ENCODE results near the gene CHERP.
"Not testable (repeated sequence)": the region's sequence is repeated elsewhere in the genome, so short reads cannot be mapped to it uniquely, and the experiment has no call there.

Gene CHERP

GRCh38 chr19:16576690-16577530 is 34.7 kb upstream of the CHERP start:
- no peak for DNase-seq

- DNase-seq, result no peak
Observed at GRCh38 chr19:16575861-16576689, 33.8 kb upstream of the CHERP start.

GRCh38 chr19:16575282-16575681 is 33.0 kb upstream of the CHERP start:
- no peak for DNase-seq

DNA sequence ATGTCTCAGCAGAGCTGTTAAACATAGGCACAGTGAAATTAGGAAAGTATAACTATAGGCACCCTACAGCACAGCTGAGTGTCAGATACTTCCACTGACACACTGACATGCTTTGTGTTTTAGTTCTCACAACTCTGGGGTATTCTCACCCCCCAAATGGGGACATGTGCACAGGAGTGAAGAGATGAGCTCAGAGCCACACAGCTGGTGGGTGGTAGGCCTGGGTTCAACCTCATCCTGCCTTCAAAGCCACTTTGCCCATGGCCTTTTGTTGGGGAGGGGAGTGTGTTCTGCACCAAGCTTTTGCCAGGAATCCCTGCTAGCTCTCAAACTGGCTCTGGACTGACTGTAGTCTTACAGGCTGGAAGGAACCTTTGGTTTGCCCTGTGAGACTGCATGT is 31.7 kb upstream of the CHERP start:
- no peak for DNase-seq

GRCh38 chr19:16573296-16573695 is 31.1 kb upstream of the CHERP start:
- DNase-seq, result no peak

DNA sequence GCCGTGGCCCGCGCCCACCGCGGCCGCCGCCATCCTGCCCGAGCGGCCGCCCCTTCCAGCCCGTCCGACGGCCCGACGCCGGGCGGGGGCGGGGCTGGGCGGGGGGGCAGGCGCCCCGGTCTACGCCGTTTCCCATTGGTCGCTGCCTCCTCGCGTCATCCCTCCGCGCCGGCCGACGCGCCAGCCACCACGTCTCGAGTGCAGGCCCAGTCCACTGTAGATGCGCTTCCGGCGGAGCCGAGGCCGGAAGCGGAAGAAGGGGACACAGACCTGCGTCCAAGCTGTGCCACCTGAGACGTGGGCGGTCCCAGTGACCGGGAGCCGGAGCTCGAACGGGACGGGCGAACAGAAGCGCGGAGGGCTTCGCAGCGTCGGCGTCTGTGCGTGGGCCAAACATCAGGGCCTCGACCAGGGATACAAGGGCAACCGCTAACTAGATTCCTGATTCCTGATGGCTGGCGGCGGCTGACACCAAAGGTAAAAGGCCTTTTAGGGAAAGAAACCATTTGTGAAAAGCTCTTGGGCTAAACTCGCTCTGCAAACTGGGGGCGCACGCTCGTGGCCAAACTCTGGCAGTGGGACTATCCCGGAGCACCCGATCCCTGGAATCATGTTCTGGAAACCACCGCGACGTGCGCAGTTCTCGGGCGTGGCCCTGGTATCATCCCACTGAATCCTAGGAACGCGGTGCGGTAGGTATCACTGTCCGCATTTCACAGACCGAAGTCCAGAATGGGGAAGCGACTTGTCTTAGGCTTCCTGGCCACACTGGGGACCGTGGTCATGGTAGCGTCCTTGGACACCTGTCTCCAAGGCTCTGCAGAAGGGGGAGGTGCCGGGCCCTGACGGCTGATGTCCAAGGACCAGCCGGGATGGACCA is 30.3 kb upstream of the CHERP start, which contains the start of gene SLC35E1:
Gene SLC35E1, minus strand, starts transcription at position 84 of the 880 bp plus-strand sequence. Its CDS starts 51 bp downstream, at position 33.
- DNase-seq, result peak; percentile 97

- DNase-seq, result no peak
Observed at GRCh38 chr19:16571822-16572331, 29.6 kb upstream of the CHERP start.

- DNase-seq, result no peak
Observed at GRCh38 chr19:16571283-16571682, 29.0 kb upstream of the CHERP start.

DNA sequence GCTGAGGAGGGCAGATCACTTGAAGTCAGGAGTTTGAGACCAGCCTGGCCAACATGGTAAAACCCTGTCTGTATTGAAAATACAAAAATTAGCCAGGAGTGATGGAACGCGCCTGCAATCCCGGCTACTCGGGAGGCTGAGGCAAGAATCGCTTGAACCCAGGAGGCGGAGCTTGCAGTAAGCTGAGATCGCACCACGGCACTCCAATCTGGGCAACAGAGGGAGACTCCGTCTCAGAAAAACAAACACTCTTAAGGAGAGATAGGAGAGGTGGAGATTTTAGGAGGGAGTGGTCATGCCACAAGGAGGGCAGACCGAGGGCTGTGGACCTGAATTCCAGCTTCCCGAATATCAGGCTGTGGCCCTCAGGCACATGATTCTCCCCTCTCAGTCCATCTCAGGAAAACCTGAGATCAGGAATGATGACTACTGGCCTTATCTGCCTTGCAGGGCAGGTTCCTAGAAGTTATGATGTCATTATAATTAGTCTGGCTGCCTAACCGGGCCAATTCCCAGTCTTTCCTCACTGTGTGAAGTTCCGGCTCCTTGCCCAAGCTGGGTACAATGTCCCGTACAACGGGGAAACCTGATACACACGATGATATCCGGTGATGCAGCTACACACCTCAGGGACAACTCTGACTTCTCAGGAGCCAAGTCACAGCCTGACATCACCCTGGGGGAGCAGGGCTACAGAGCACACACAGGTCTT is 27.5 kb upstream of the CHERP start:
- no peak for DNase-seq

DNA sequence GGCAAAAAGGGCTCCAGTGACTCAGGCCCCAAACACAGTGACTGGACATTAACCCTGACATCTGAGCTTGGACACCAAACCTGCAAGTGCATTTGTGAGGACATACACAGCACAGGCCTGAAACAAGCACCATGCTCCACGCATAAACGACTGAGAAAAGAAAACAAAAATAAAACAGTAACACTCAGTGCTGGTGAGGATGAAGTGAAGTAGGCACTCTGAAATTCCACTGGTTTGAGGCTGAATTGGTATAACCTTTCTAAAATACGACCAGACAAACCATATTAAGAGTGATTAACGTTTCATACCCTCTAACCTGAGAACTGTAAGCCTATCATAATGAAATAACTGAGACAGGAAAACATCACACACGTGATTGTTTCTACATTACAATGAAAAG is 24.5 kb upstream of the CHERP start:
- DNase-seq, result no peak

DNA sequence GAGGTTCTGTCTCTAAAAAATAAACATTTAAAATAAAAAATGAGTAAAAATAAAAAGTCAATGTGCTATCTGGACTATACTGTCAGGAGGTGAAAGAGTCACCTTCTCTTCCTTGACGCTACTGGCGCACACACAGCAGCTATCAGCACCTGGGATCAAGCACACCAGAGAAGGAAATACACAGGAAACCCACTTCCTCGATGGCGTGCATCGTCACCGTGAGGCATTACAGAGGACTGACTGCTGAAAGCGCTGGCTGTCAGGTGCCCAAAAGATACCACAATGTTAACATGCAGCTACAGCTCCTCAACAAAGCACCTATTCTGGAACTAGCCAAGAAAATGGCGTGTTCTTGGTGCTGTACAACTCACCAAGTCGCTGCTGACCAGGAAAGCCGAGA is 23.9 kb upstream of the CHERP start:
- no peak for DNase-seq

- no peak for DNase-seq
Observed at GRCh38 chr19:16564842-16565241, 22.6 kb upstream of the CHERP start.

GRCh38 chr19:16562608-16563025 is 20.4 kb upstream of the CHERP start:
- DNase-seq, result no peak

- DNase-seq, result no peak
Observed at GRCh38 chr19:16561382-16561781, 19.1 kb upstream of the CHERP start.

- DNase-seq, result no peak
Observed at GRCh38 chr19:16559780-16560276, 17.6 kb upstream of the CHERP start.

- no peak for DNase-seq
Observed at GRCh38 chr19:16554776-16555175, 12.5 kb upstream of the CHERP start.

DNA sequence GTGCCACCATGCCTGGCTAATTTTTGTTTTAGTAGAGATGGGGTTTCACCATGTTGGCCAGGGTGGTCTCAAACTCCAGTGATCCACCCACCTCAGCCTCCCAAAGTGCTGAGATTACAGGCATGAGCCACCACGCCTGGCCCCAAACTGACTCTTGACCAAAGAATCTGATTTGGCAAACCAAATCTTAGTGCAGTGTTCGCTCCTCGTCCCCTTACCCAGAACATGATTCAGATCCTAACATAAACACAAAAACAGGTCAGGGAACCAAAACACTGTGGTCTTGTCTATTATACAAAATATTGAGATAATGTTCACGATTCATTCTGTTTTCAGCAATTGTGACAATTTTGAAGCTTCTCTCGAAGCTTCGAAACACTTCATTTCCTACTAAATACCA is 9.7 kb upstream of the CHERP start:
- not testable (repeated sequence) for DNase-seq

DNA sequence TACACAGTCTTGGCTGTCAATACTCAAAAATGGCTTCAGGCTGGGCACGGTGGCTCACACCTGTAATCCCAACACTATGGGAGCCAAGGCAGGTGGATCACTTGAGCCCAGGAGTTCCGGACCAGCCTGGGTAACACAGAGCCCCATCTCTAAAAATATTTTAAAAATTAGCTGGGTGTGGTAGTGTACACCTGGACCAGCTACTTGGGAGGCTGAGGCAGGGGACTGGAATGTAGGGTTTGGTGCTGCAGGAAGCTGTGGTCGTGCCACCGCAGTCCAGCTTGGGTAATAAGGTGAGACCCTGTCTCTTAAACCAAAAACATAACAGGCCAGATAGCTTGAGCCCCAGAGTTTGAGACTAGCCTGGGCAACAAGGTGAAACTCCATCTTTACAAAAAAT is 6.7 kb upstream of the CHERP start:
- no peak for DNase-seq

DNA sequence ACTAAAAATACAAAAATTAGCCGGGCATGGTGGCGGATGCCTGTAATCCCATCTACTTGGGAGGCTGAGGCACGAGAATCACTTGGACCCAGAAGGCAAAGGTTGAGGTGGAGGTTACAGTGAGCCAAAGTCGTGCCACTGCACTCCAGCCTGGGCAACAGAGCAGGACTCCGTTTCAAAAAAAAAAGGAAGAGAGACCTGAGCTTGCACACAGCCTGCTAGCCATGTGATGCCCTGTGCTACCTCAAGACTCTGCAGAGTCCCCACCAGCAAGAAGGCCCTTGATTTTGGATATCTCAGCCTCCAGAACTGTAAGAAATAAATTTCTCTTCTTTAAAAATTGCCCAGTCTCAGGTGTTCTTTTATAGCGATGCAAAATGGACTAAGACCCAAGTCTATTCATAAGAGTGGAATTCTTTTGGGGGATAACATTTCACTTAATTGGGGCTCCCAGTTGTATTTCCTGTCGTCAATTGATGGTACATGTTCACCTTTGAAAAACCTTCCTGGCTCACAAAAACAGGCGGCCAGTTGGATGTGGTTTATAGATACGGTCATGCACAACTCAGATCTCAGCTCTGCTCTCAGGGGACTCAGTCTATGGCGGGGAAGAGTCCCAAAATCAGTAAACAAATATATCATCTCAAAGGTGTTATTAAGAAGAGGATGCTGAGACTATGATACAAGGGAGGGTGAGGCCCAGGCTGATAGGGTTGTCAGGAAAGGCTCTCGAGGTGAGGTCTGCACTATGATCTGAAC is 2.4 kb upstream of the CHERP start:
- no peak for DNase-seq

- DNase-seq, result not testable (repeated sequence)
Observed at GRCh38 chr19:16543734-16544133, 1.5 kb upstream of the CHERP start.

DNA sequence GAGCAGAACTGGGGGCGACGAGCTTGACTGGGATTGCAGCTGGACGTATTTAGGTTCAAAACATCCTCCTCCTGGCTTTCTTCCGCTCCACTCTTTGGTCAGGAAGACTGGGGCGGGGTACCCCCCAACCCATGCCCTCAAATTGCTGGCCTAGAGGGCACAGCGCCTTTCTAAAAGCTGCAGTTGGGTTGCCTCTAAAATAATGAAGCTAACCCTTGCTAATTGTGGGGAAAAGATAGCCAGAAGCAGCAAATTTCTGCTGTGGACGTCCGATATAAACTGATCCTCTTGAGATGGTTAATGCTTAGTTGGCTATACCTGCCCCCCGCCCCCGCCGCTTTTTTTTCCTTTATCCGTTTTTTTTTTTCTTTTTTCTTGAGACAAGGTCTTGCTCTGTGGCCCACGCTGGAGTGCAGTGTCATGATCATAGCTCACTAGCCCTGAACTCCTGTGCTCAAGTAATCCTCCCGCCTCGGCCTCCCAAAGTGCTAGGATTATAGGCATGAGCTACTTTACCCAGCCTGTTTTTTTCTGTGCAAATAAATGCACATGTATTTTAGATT is 754 bp upstream of the CHERP start:
- no peak for DNase-seq

Data from NCI-H2029 (cell line).